ENCODE measurements around the gene NAGLU.

NAGLU gene

GRCh38 chr17:42579794-42580551 lies 43.9 kb downstream of the NAGLU start:
- H3K27me3 ChIP-seq (ENCODE audit: control insufficient read depth in 5 of 5, insufficient read depth in 4 of 5, low read length in 5 of 5): no peaks in the 10 kb centered on the region
- peaks cover 7 to 24% (median 22%) of the 10 kb centered on the region in 5 donors for H3K4me1 ChIP-seq (ENCODE audit: control insufficient read depth in 5 of 5, insufficient read depth in 5 of 5, low read length in 5 of 5)
- H3K36me3 ChIP-seq (ENCODE audit: control insufficient read depth in 5 of 5, insufficient read depth in 5 of 5, low read length in 5 of 5): peaks cover 13 to 63% (median 54%) of the 10 kb centered on the region in 5 donors
- no peak overlapping the region for H3K27ac ChIP-seq (ENCODE audit: low read depth, low read length)
- H3K4me3 ChIP-seq (ENCODE audit: low read depth in 1 of 5, low read length in 5 of 5): no peak overlapping the region
- H3K9me3 ChIP-seq (ENCODE audit: control insufficient read depth in 5 of 5, low read length in 5 of 5): no peaks in the 10 kb centered on the region
- no peak overlapping the region for H3K9ac ChIP-seq (ENCODE audit: low read length in 5 of 5)

GRCh38 chr17:42581744-42582270 lies 45.8 kb downstream of the NAGLU start:
- Histone ChIP-seq H3K27ac (ENCODE audit: low read depth, low read length) (no peak overlapping the region), H3K4me1 (ENCODE audit: control insufficient read depth in 5 of 5, insufficient read depth in 5 of 5, low read length in 5 of 5) (peaks cover 10 to 40% (median 38%) of the 10 kb centered on the region in 5 donors), H3K9me3 (ENCODE audit: control insufficient read depth in 5 of 5, low read length in 5 of 5) (no peaks in the 10 kb centered on the region), H3K4me3 (ENCODE audit: low read depth in 1 of 5, low read length in 5 of 5) (no peak overlapping the region), H3K9ac (ENCODE audit: low read length in 5 of 5) (no peak overlapping the region), H3K27me3 (ENCODE audit: control insufficient read depth in 5 of 5, insufficient read depth in 4 of 5, low read length in 5 of 5) (no peaks in the 10 kb centered on the region), H3K36me3 (ENCODE audit: control insufficient read depth in 5 of 5, insufficient read depth in 5 of 5, low read length in 5 of 5) (peaks cover 13 to 72% (median 67%) of the 10 kb centered on the region in 5 donors)

GRCh38 chr17:42584880-42585279 lies 48.8 kb downstream of the NAGLU start:
- Histone ChIP-seq H3K36me3 (ENCODE audit: control insufficient read depth in 5 of 5, insufficient read depth in 5 of 5, low read length in 5 of 5) (peaks cover 20 to 93% (median 84%) of the 10 kb centered on the region in 5 donors), H3K27me3 (ENCODE audit: control insufficient read depth in 5 of 5, insufficient read depth in 4 of 5, low read length in 5 of 5) (no peaks in the 10 kb centered on the region), H3K9me3 (ENCODE audit: control insufficient read depth in 5 of 5, low read length in 5 of 5) (no peaks in the 10 kb centered on the region), H3K27ac (ENCODE audit: low read depth, low read length) (no peak overlapping the region), H3K4me3 (ENCODE audit: low read depth in 1 of 5, low read length in 5 of 5) (no peak overlapping the region), H3K9ac (ENCODE audit: low read length in 5 of 5) (peak overlapping the region in 1 of 5 donors; percentile 56), H3K4me1 (ENCODE audit: control insufficient read depth in 5 of 5, insufficient read depth in 5 of 5, low read length in 5 of 5) (peaks cover 3 to 27% (median 21%) of the 10 kb centered on the region in 5 donors)

GRCh38 chr17:42585353-42585752 lies 49.3 kb downstream of the NAGLU start:
- Histone ChIP-seq H3K27ac (ENCODE audit: low read depth, low read length) (peak overlapping the region; percentile 24), H3K4me3 (ENCODE audit: low read depth in 1 of 5, low read length in 5 of 5) (no peak overlapping the region), H3K9ac (ENCODE audit: low read length in 5 of 5) (peak overlapping the region in 1 of 5 donors; percentile 56), H3K4me1 (ENCODE audit: control insufficient read depth in 5 of 5, insufficient read depth in 5 of 5, low read length in 5 of 5) (peaks cover 3 to 27% (median 21%) of the 10 kb centered on the region in 5 donors), H3K36me3 (ENCODE audit: control insufficient read depth in 5 of 5, insufficient read depth in 5 of 5, low read length in 5 of 5) (peaks cover 17 to 93% (median 80%) of the 10 kb centered on the region in 5 donors), H3K27me3 (ENCODE audit: control insufficient read depth in 5 of 5, insufficient read depth in 4 of 5, low read length in 5 of 5) (no peaks in the 10 kb centered on the region), H3K9me3 (ENCODE audit: control insufficient read depth in 5 of 5, low read length in 5 of 5) (no peaks in the 10 kb centered on the region)

GRCh38 chr17:42586514-42587230 lies 50.6 kb downstream of the NAGLU start:
- Histone ChIP-seq H3K9me3 (ENCODE audit: control insufficient read depth in 5 of 5, low read length in 5 of 5) (no peaks in the 10 kb centered on the region), H3K4me3 (ENCODE audit: low read depth in 1 of 5, low read length in 5 of 5) (no peak overlapping the region), H3K27ac (ENCODE audit: low read depth, low read length) (peak overlapping the region; percentile 24), H3K9ac (ENCODE audit: low read length in 5 of 5) (peak overlapping the region in 2 of 5 donors; percentile 15 to 30), H3K27me3 (ENCODE audit: control insufficient read depth in 5 of 5, insufficient read depth in 4 of 5, low read length in 5 of 5) (no peaks in the 10 kb centered on the region), H3K4me1 (ENCODE audit: control insufficient read depth in 5 of 5, insufficient read depth in 5 of 5, low read length in 5 of 5) (peaks cover 3 to 27% (median 21%) of the 10 kb centered on the region in 5 donors), H3K36me3 (ENCODE audit: control insufficient read depth in 5 of 5, insufficient read depth in 5 of 5, low read length in 5 of 5) (peaks cover 23 to 93% (median 79%) of the 10 kb centered on the region in 5 donors)

GRCh38 chr17:42590886-42591285 lies 54.8 kb downstream of the NAGLU start:
- Histone ChIP-seq H3K36me3 (ENCODE audit: control insufficient read depth in 5 of 5, insufficient read depth in 5 of 5, low read length in 5 of 5) (peaks cover 16 to 63% (median 44%) of the 10 kb centered on the region in 5 donors), H3K4me1 (ENCODE audit: control insufficient read depth in 5 of 5, insufficient read depth in 5 of 5, low read length in 5 of 5) (peaks cover 0 to 15% (median 10%) of the 10 kb centered on the region in 5 donors), H3K27me3 (ENCODE audit: control insufficient read depth in 5 of 5, insufficient read depth in 4 of 5, low read length in 5 of 5) (no peaks in the 10 kb centered on the region), H3K9me3 (ENCODE audit: control insufficient read depth in 5 of 5, low read length in 5 of 5) (no peaks in the 10 kb centered on the region), H3K4me3 (ENCODE audit: low read depth in 1 of 5, low read length in 5 of 5) (no peak overlapping the region), H3K27ac (ENCODE audit: low read depth, low read length) (no peak overlapping the region), H3K9ac (ENCODE audit: low read length in 5 of 5) (no peak overlapping the region)

- Histone ChIP-seq H3K4me3 (ENCODE audit: low read depth in 1 of 5, low read length in 5 of 5) (no peak overlapping the region), H3K9me3 (ENCODE audit: control insufficient read depth in 5 of 5, low read length in 5 of 5) (no peaks in the 10 kb centered on the region), H3K27ac (ENCODE audit: low read depth, low read length) (no peak overlapping the region), H3K36me3 (ENCODE audit: control insufficient read depth in 5 of 5, insufficient read depth in 5 of 5, low read length in 5 of 5) (peaks cover 16 to 59% (median 41%) of the 10 kb centered on the region in 5 donors), H3K9ac (ENCODE audit: low read length in 5 of 5) (no peak overlapping the region), H3K4me1 (ENCODE audit: control insufficient read depth in 5 of 5, insufficient read depth in 5 of 5, low read length in 5 of 5) (peaks cover 0 to 10% (median 5%) of the 10 kb centered on the region in 5 donors), H3K27me3 (ENCODE audit: control insufficient read depth in 5 of 5, insufficient read depth in 4 of 5, low read length in 5 of 5) (no peaks in the 10 kb centered on the region)
Measured at GRCh38 chr17:42591411-42591810, 55.4 kb downstream of the NAGLU start.

Data from subcutaneous abdominal adipose tissue (tissue), 5 donors.